Stimulated activated CD8-positive, alpha-beta memory T cell treated with anti-CD3 and anti-CD28 coated beads, Interleukin-12 subunit alpha, Interleukin-12 subunit beta, amount 100 ng/mL, for 4 hours (primary cell): ENCODE measurements around the gene HMCN1.
"Not testable (repeated sequence)": the region's sequence is repeated elsewhere in the genome, so short reads cannot be mapped to it uniquely, and the experiment has no call there.

Experiments
- DNase-seq: peaks from one replicate; pipeline ENCODE4 v3.0.0-alpha.2; 2020; ENCODE audit warnings: low read depth

The HMCN1 gene

DNA sequence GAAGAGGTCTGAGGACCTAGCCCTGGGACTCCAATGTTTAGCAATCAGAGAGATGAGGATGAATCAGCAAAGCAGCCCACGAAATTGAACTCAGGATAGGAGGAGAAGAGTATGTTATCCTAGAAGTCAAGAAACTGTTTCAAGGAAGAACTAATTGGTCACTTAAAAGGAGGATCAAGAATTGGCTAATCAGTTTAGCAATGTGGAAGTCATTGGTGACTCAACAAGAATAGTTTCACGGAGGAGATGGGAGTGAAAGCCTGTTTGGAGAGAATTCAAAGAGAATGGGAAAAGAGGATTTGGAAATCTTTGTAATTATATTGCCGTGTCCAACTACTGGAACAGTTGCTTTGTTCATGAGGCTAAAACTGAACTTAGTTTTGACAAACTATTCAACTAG is 7.4 kb downstream of the HMCN1 start:
- no peak for DNase-seq

GRCh38 chr1:185742403-185742802 is 8.2 kb downstream of the HMCN1 start:
- DNase-seq, result no peak

DNA sequence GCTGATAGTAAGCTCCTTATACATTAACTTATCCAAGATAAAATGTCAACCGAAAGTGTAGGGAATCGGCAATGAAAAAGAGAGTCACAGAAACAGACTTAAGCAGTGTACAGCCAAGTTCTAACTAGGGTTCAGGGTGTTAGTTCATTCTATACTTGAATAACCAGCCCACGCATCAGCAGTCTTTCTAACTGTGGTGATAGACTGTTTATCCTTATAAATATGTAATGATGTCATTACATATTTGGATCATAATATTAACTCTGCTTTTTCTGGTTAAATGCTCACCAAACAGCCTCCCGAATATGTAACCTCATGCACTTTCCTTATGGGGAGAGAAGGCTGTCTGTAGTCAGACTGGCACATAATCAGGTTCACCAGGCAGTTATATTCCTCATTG is 11.0 kb downstream of the HMCN1 start:
- no peak for DNase-seq

- no peak for DNase-seq
Measured at GRCh38 chr1:185759061-185759460, 24.9 kb downstream of the HMCN1 start.

- DNase-seq, result no peak
Measured at GRCh38 chr1:185761841-185762240, 27.6 kb downstream of the HMCN1 start.

DNA sequence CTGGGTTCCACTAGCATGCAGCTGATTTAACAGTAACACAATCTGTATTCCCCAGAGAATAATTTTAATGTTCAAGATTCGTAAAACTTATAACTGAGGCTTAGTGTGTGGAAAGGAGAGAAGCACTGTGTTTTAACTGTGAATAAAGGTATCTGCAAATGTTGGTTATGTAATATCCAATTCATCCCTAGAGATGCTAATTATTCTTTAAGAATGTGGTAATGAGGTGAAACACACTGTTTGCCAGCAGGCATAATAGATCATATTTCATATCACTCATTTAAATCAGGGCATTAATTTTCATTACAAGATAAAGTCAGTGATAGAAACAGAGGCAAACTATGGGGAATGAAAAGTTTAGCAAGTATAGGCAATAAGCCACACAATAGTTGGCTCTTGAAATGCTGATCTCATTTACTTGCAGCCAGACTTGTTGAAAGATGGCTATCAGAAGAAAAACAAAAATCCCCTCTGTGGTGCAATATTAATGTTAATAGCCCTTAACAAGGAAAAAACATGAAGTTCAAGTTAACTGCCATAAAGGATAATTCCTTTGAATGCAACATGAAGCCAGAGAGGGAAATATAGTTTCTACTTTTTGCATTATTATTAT is 33.4 kb downstream of the HMCN1 start:
- DNase-seq, result no peak

GRCh38 chr1:185768371-185768770 is 34.2 kb downstream of the HMCN1 start:
- DNase-seq, result no peak

DNA sequence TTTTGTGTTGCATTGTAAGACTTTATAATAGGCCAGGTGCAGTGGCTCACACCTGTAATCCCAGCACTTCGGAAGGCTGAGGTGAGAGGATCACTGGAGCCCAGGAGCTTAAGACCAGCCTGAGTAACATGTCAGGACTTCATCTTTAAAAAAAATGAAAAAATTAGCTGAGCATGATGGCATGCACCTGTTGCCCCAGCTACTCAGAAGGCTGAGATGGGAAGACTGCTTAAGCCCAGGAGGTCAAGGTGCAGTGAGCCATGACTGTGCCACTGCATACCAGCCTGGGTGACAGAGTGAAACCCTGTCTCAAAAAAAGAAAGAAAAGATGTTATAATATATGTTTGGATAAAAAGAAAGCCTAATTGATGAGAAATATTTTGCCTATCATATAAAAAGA is 34.9 kb downstream of the HMCN1 start:
- no peak for DNase-seq

- no peak for DNase-seq
Measured at GRCh38 chr1:185774394-185774793, 40.2 kb downstream of the HMCN1 start.

DNA sequence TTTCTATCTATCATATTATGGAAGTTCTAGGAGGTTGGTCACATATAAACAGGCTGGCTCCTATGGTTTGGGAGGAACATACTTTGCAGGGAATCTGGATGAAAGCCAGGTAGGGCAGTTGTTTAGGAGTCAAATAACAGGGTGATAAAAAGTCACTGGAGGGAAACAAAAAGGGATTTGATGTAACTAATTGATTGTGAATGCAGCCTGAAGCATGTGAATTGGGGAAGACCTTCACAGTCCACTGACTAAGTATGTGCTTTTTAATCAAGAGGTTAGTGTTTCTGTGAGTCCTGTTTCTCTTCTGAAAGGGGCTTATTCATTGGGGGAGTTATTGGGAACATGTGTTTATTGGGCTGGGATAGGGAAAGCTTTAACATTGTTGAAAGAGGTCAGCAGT is 41.3 kb downstream of the HMCN1 start:
- DNase-seq, result no peak

- DNase-seq, result no peak
Measured at GRCh38 chr1:185776522-185776921, 42.3 kb downstream of the HMCN1 start.

GRCh38 chr1:185783860-185784259 is 49.7 kb downstream of the HMCN1 start:
- not testable (repeated sequence) for DNase-seq

GRCh38 chr1:185785586-185785985 is 51.4 kb downstream of the HMCN1 start:
- DNase-seq, result no peak

- no peak for DNase-seq
Measured at GRCh38 chr1:185786524-185786923, 52.3 kb downstream of the HMCN1 start.

- DNase-seq, result no peak
Measured at GRCh38 chr1:185787238-185787637, 53.0 kb downstream of the HMCN1 start.

GRCh38 chr1:185788386-185788785 is 54.2 kb downstream of the HMCN1 start:
- no peak for DNase-seq

GRCh38 chr1:185789501-185790193 is 55.5 kb downstream of the HMCN1 start:
- DNase-seq, result no peak

DNA sequence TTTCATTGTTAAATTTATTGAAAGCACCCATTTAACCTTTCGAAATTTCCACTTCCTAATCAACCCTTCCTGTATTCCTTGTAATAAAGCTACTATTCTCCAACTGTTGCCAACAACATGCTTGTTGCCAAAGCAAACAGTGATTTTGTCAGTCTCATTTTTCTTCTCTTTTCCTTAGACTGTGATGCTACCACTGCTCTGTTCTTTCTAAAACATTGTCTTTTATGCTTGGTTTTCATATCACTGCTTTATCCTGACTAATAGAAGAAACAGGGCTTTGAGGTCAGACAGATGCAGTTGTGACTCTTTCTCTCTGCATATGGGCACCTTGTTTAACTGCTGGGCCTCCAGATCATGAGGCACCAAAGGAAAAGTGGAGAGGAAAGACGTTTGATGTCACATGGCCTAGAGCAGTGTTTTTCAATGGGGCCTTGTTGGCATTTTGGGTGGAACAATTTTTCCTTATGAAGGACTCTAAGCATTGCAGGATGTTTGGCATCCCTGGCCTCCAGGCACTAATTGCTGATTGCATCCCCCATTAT is 56.1 kb downstream of the HMCN1 start:
- DNase-seq, result no peak

- DNase-seq, result no peak
Measured at GRCh38 chr1:185792040-185792439, 57.8 kb downstream of the HMCN1 start.

GRCh38 chr1:185794495-185794894 is 60.3 kb downstream of the HMCN1 start:
- not testable (repeated sequence) for DNase-seq

GRCh38 chr1:185795181-185795580 is 61.0 kb downstream of the HMCN1 start:
- no peak for DNase-seq

DNA sequence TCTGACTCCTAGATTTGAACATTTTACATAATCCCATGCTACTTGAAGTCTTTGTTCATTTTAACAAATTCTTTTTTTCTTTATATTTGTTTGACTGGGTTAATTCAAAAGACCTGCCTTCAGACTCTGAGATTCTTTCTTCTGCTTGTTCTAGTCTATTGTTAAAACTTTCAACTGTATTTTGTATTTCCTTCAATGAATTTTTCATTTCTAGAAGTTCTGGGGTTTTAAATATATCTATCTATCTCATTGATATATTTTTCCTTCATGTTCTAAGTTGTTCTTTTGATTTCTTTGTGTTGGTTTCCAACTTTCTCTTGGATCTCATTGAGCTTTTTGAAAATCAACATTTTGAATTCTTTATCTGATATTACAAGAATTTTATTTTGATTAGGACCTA is 64.3 kb downstream of the HMCN1 start:
- no peak for DNase-seq

- no peak for DNase-seq
Measured at GRCh38 chr1:185803241-185803640, 69.0 kb downstream of the HMCN1 start.

DNA sequence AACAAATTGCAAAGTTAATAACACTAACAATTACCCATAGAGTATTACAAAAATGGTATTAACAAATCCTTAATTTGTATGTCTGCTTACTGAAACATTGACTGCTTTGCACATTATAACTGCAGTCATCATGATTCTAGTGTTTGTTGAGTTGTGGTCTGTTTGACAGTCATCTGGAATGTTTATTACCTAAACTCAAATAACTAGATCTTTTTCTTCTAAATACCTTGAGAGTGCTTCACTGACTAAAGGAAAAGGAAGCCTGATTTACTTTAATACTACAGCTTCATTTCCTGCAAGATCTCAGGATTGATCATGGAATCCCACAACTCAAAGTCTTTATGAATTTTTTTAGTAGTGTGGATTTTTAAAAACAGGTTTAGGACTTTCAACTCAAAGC is 70.0 kb downstream of the HMCN1 start:
- DNase-seq, result no peak
